GM12801 (cell line): ENCODE results near the gene ARVCF.

Source experiments
- CTCF ChIP-seq: IDR thresholded peaks from one replicate; pipeline ENCODE4 v1.5.1; 2011; ENCODE audit warnings: control low read depth; ENCODE audit not compliant: insufficient read length; ENCODE audit errors: extremely low read depth

Gene ARVCF

GRCh38 chr22:20020533-20021195 lies 4.0 kb upstream of the ARVCF start, which contains the start of gene TANGO2:
TSS of gene TANGO2 (plus strand) at chr22:20021110. CDS start at chr22:20036799, 15,689 bp downstream.
- no peak for TF ChIP-seq CTCF

- no peak for TF ChIP-seq CTCF
These were observed 3.3 kb upstream of the ARVCF start for GRCh38 chr22:20019661-20020532.

- TF ChIP-seq CTCF: no peak
These were observed 1.4 kb upstream of the ARVCF start for GRCh38 chr22:20018001-20018400.

DNA sequence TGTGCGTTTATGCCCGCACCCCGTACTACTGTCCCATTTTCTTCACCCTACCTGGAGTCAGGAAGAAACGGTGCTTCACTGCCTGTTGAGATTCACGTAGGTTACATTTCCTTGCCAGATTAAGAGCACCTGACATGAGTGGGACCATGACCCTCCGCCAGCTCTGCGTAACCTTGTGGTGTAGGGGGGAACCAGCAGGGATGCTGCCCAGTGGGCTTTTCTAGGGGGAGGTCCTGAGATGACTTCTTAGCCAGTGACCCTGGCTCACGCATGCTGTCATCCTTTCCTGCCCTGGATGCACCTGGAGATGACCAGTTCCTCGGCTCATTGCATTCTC lies 967 bp upstream of the ARVCF start:
- TF ChIP-seq CTCF: no peak

GRCh38 chr22:20015971-20016733 lies 471 bp downstream of the ARVCF start:
- no peak for TF ChIP-seq CTCF

DNA sequence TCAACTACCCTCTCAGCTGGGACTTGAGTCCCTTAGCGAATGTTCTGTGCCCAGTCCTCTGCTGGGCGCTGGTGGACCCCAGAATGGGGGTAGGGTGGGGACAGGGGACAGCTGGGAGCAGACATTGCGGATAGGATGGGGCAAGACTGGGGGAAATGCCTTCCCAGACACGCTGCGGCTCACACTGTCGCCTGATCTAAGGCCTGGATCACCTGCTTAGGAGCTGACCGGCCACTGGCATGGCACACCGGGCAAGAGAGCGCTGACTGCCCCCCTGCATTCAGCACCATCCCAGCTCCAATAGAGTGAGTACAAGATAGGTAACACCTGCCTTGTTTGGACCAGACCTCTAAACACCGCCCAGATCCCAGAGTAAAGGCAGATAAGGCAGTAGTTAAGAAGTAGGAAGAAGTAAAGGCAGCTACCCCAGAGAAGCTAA lies 1.4 kb downstream of the ARVCF start:
- no peak for TF ChIP-seq CTCF

DNA sequence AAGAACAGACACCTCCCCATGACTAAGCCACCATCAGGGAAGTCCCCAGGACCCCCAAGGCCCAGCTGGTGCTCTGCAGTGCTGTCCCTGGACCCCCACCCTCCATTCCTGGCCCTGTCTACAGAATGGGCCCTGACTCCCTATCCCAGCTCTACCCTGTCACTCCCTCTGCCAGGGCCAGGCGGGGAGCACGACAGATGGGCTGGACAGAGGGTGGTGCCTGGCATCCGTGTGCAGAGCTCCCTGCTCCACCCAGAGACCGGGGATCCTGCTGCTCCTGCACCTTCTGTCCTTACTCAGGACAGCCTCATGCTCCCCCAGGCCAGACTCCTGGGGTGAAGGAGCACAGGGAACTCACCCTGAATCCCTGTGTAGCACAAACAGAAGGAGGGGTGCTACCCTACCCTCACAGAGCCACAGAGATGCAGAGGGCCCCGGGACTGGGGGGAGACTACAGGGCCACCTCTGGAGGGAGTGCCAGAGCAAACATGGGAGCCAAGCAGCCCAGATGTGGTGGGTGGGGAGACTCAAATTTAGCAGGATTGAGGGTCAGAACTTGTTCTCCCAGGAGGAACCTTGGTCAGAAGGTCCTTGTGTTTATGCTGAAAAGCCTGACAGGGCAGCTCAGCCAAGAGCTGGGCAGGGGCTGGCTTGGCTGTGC lies 2.0 kb downstream of the ARVCF start:
- TF ChIP-seq CTCF: no peak
